ENCODE measurements around the gene NOP9.

Gene NOP9

GRCh38 chr14:24259282-24260025, 40.2 kb upstream of the NOP9 start:
- DNase-seq (ENCODE audit: low spot score) = no peak
- in situ Hi-C loops (cut with MboI; ENCODE audit: low sequenced_read_pairs, unreplicated experiment) = no loop called here
- no peak for TF ChIP-seq CTCF (IDR thresholded peaks at IDR 0.05; ENCODE audit: borderline replicate concordance, control extremely low read depth, extremely low read depth, insufficient read depth, missing control alignments)

GRCh38 chr14:24260026-24260779, 39.4 kb upstream of the NOP9 start:
- DNase-seq (ENCODE audit: low spot score) = no peak
- no peak for TF ChIP-seq CTCF (IDR thresholded peaks at IDR 0.05; ENCODE audit: borderline replicate concordance, control extremely low read depth, extremely low read depth, insufficient read depth, missing control alignments)
- in situ Hi-C loops (cut with MboI; ENCODE audit: low sequenced_read_pairs, unreplicated experiment) = no loop called here

GRCh38 chr14:24260780-24261157, 38.9 kb upstream of the NOP9 start:
- DNase-seq (ENCODE audit: low spot score) = no peak
- in situ Hi-C loops (cut with MboI; ENCODE audit: low sequenced_read_pairs, unreplicated experiment) = no loop called here

GRCh38 chr14:24261256-24261968, 38.2 kb upstream of the NOP9 start:
- in situ Hi-C loops (cut with MboI; ENCODE audit: low sequenced_read_pairs, unreplicated experiment) = no loop called here
- TF ChIP-seq CTCF (IDR thresholded peaks at IDR 0.05; ENCODE audit: borderline replicate concordance, control extremely low read depth, extremely low read depth, insufficient read depth, missing control alignments) = no peak
- no peak for DNase-seq (ENCODE audit: low spot score)

More at GRCh38 chr14:24260780-24261157, 38.9 kb upstream of the NOP9 start:
- no peak for TF ChIP-seq CTCF (IDR thresholded peaks at IDR 0.05; ENCODE audit: borderline replicate concordance, control extremely low read depth, extremely low read depth, insufficient read depth, missing control alignments)

GRCh38 chr14:24261969-24262327, 37.7 kb upstream of the NOP9 start:
- TF ChIP-seq CTCF (IDR thresholded peaks at IDR 0.05; ENCODE audit: borderline replicate concordance, control extremely low read depth, extremely low read depth, insufficient read depth, missing control alignments) = no peak
- no peak for DNase-seq (ENCODE audit: low spot score)
- in situ Hi-C loops (cut with MboI; ENCODE audit: low sequenced_read_pairs, unreplicated experiment) = no loop called here

GRCh38 chr14:24262821-24263733, 36.6 kb upstream of the NOP9 start, which contains the start of gene TGM1:
Gene TGM1, minus strand, starts transcription at chr14:24263177. Its CDS starts 825 bp downstream, at chr14:24262352.
- no peak for TF ChIP-seq CTCF (IDR thresholded peaks at IDR 0.05; ENCODE audit: borderline replicate concordance, control extremely low read depth, extremely low read depth, insufficient read depth, missing control alignments)
- in situ Hi-C loops (cut with MboI; ENCODE audit: low sequenced_read_pairs, unreplicated experiment) = no loop called here
- no peak for DNase-seq (ENCODE audit: low spot score)

Measured in GM13976 (cell line).